ENCODE data around the gene RASSF10.
"Not testable (repeated sequence)": the region's sequence is repeated elsewhere in the genome, so short reads cannot be mapped to it uniquely, and the experiment has no call there.

Gene RASSF10

GRCh38 chr11:13042873-13043342, 33.8 kb downstream of the RASSF10 start:
- H3K79me2 ChIP-seq (ENCODE audit: control insufficient read depth, insufficient read depth, low read length, unreplicated experiment) = no peaks in the 10 kb centered on the region
- no peaks in the 10 kb centered on the region for H3K4me1 ChIP-seq (ENCODE audit: control insufficient read depth, insufficient read depth, low read length, unreplicated experiment)
- peaks cover 94% of the 10 kb centered on the region for H3K27me3 ChIP-seq (ENCODE audit: insufficient read depth, low read length)
- no peak overlapping the region for H3K4me3 ChIP-seq (ENCODE audit: low read depth, low read length)
- H3K27ac ChIP-seq (ENCODE audit: low read depth, low read length) = no peak overlapping the region
- H3K36me3 ChIP-seq (ENCODE audit: insufficient read depth, low read length) = no peaks in the 10 kb centered on the region
- H2AFZ ChIP-seq (ENCODE audit: low read length, unreplicated experiment) = no peak overlapping the region

- peaks cover 91% of the 10 kb centered on the region for H3K27me3 ChIP-seq (ENCODE audit: insufficient read depth, low read length)
- no peaks in the 10 kb centered on the region for H3K4me1 ChIP-seq (ENCODE audit: control insufficient read depth, insufficient read depth, low read length, unreplicated experiment)
- H3K4me3 ChIP-seq (ENCODE audit: low read depth, low read length) = no peak overlapping the region
- no peak overlapping the region for H2AFZ ChIP-seq (ENCODE audit: low read length, unreplicated experiment)
- no peak overlapping the region for H3K27ac ChIP-seq (ENCODE audit: low read depth, low read length)
- no peaks in the 10 kb centered on the region for H3K36me3 ChIP-seq (ENCODE audit: insufficient read depth, low read length)
- H3K79me2 ChIP-seq (ENCODE audit: control insufficient read depth, insufficient read depth, low read length, unreplicated experiment) = no peaks in the 10 kb centered on the region
These were observed 35.0 kb downstream of the RASSF10 start for GRCh38 chr11:13043912-13044628.

GRCh38 chr11:13045089-13045488, 36.0 kb downstream of the RASSF10 start:
- H3K27ac ChIP-seq (ENCODE audit: low read depth, low read length); H3K4me3 ChIP-seq (ENCODE audit: low read depth, low read length); H2AFZ ChIP-seq (ENCODE audit: low read length, unreplicated experiment); H3K36me3 ChIP-seq (ENCODE audit: insufficient read depth, low read length); H3K79me2 ChIP-seq (ENCODE audit: control insufficient read depth, insufficient read depth, low read length, unreplicated experiment); H3K4me1 ChIP-seq (ENCODE audit: control insufficient read depth, insufficient read depth, low read length, unreplicated experiment): not testable (repeated sequence)
- H3K27me3 ChIP-seq (ENCODE audit: insufficient read depth, low read length) = peaks cover 93% of the 10 kb centered on the region

- no peak overlapping the region for H2AFZ ChIP-seq (ENCODE audit: low read length, unreplicated experiment)
- H3K27me3 ChIP-seq (ENCODE audit: insufficient read depth, low read length) = peaks cover 94% of the 10 kb centered on the region
- H3K4me3 ChIP-seq (ENCODE audit: low read depth, low read length) = no peak overlapping the region
These were observed 36.6 kb downstream of the RASSF10 start for GRCh38 chr11:13045734-13046133.

GRCh38 chr11:13046637-13047570, 37.8 kb downstream of the RASSF10 start:
- Histone ChIP-seq H3K27ac (ENCODE audit: low read depth, low read length) (no peak overlapping the region), H3K36me3 (ENCODE audit: insufficient read depth, low read length) (no peaks in the 10 kb centered on the region), H2AFZ (ENCODE audit: low read length, unreplicated experiment) (no peak overlapping the region), H3K79me2 (ENCODE audit: control insufficient read depth, insufficient read depth, low read length, unreplicated experiment) (no peaks in the 10 kb centered on the region), H3K4me1 (ENCODE audit: control insufficient read depth, insufficient read depth, low read length, unreplicated experiment) (no peaks in the 10 kb centered on the region), H3K27me3 (ENCODE audit: insufficient read depth, low read length) (peaks cover 94% of the 10 kb centered on the region), H3K4me3 (ENCODE audit: low read depth, low read length) (no peak overlapping the region)

More at GRCh38 chr11:13045734-13046133, 36.6 kb downstream of the RASSF10 start:
- Histone ChIP-seq H3K79me2 (ENCODE audit: control insufficient read depth, insufficient read depth, low read length, unreplicated experiment) (no peaks in the 10 kb centered on the region), H3K4me1 (ENCODE audit: control insufficient read depth, insufficient read depth, low read length, unreplicated experiment) (no peaks in the 10 kb centered on the region), H3K36me3 (ENCODE audit: insufficient read depth, low read length) (no peaks in the 10 kb centered on the region), H3K27ac (ENCODE audit: low read depth, low read length) (no peak overlapping the region)

GRCh38 chr11:13047884-13048283, 38.8 kb downstream of the RASSF10 start:
- H3K27ac ChIP-seq (ENCODE audit: low read depth, low read length) = no peak overlapping the region
- no peaks in the 10 kb centered on the region for H3K4me1 ChIP-seq (ENCODE audit: control insufficient read depth, insufficient read depth, low read length, unreplicated experiment)
- no peak overlapping the region for H2AFZ ChIP-seq (ENCODE audit: low read length, unreplicated experiment)
- H3K79me2 ChIP-seq (ENCODE audit: control insufficient read depth, insufficient read depth, low read length, unreplicated experiment) = no peaks in the 10 kb centered on the region
- no peak overlapping the region for H3K4me3 ChIP-seq (ENCODE audit: low read depth, low read length)
- H3K36me3 ChIP-seq (ENCODE audit: insufficient read depth, low read length) = no peaks in the 10 kb centered on the region
- H3K27me3 ChIP-seq (ENCODE audit: insufficient read depth, low read length) = peaks cover 94% of the 10 kb centered on the region

GRCh38 chr11:13051257-13051656, 42.1 kb downstream of the RASSF10 start:
- peaks cover 75% of the 10 kb centered on the region for H3K27me3 ChIP-seq (ENCODE audit: insufficient read depth, low read length)
- H3K27ac ChIP-seq (ENCODE audit: low read depth, low read length) = no peak overlapping the region

GRCh38 chr11:13052130-13052571, 43.0 kb downstream of the RASSF10 start:
- Histone ChIP-seq H3K27ac (ENCODE audit: low read depth, low read length) (no peak overlapping the region), H3K27me3 (ENCODE audit: insufficient read depth, low read length) (peaks cover 69% of the 10 kb centered on the region), H3K4me1 (ENCODE audit: control insufficient read depth, insufficient read depth, low read length, unreplicated experiment) (no peaks in the 10 kb centered on the region)

More at GRCh38 chr11:13051257-13051656, 42.1 kb downstream of the RASSF10 start:
- no peak overlapping the region for H2AFZ ChIP-seq (ENCODE audit: low read length, unreplicated experiment)
- no peaks in the 10 kb centered on the region for H3K4me1 ChIP-seq (ENCODE audit: control insufficient read depth, insufficient read depth, low read length, unreplicated experiment)
- H3K36me3 ChIP-seq (ENCODE audit: insufficient read depth, low read length) = no peaks in the 10 kb centered on the region
- no peak overlapping the region for H3K4me3 ChIP-seq (ENCODE audit: low read depth, low read length)
- no peaks in the 10 kb centered on the region for H3K79me2 ChIP-seq (ENCODE audit: control insufficient read depth, insufficient read depth, low read length, unreplicated experiment)

GRCh38 chr11:13053255-13053917, 44.3 kb downstream of the RASSF10 start:
- H3K4me1 ChIP-seq (ENCODE audit: control insufficient read depth, insufficient read depth, low read length, unreplicated experiment) = no peaks in the 10 kb centered on the region
- no peak overlapping the region for H3K4me3 ChIP-seq (ENCODE audit: low read depth, low read length)
- H2AFZ ChIP-seq (ENCODE audit: low read length, unreplicated experiment) = no peak overlapping the region
- H3K27me3 ChIP-seq (ENCODE audit: insufficient read depth, low read length) = peaks cover 58% of the 10 kb centered on the region
- H3K27ac ChIP-seq (ENCODE audit: low read depth, low read length) = no peak overlapping the region
- no peaks in the 10 kb centered on the region for H3K36me3 ChIP-seq (ENCODE audit: insufficient read depth, low read length)
- H3K79me2 ChIP-seq (ENCODE audit: control insufficient read depth, insufficient read depth, low read length, unreplicated experiment) = no peaks in the 10 kb centered on the region

More at GRCh38 chr11:13052130-13052571, 43.0 kb downstream of the RASSF10 start:
- Histone ChIP-seq H3K4me3 (ENCODE audit: low read depth, low read length) (no peak overlapping the region), H3K79me2 (ENCODE audit: control insufficient read depth, insufficient read depth, low read length, unreplicated experiment) (no peaks in the 10 kb centered on the region), H3K36me3 (ENCODE audit: insufficient read depth, low read length) (no peaks in the 10 kb centered on the region), H2AFZ (ENCODE audit: low read length, unreplicated experiment) (no peak overlapping the region)

GRCh38 chr11:13054278-13054677, 45.2 kb downstream of the RASSF10 start:
- H3K4me3 ChIP-seq (ENCODE audit: low read depth, low read length) = no peak overlapping the region
- no peaks in the 10 kb centered on the region for H3K4me1 ChIP-seq (ENCODE audit: control insufficient read depth, insufficient read depth, low read length, unreplicated experiment)
- H3K27ac ChIP-seq (ENCODE audit: low read depth, low read length) = no peak overlapping the region
- H3K27me3 ChIP-seq (ENCODE audit: insufficient read depth, low read length) = peaks cover 53% of the 10 kb centered on the region
- no peaks in the 10 kb centered on the region for H3K36me3 ChIP-seq (ENCODE audit: insufficient read depth, low read length)
- H2AFZ ChIP-seq (ENCODE audit: low read length, unreplicated experiment) = no peak overlapping the region
- no peaks in the 10 kb centered on the region for H3K79me2 ChIP-seq (ENCODE audit: control insufficient read depth, insufficient read depth, low read length, unreplicated experiment)
